ENCODE data around the gene NKAPD1.
A peak's percentile ranks its signal among the peaks of the same experiment; 100 is the strongest.

DNA sequence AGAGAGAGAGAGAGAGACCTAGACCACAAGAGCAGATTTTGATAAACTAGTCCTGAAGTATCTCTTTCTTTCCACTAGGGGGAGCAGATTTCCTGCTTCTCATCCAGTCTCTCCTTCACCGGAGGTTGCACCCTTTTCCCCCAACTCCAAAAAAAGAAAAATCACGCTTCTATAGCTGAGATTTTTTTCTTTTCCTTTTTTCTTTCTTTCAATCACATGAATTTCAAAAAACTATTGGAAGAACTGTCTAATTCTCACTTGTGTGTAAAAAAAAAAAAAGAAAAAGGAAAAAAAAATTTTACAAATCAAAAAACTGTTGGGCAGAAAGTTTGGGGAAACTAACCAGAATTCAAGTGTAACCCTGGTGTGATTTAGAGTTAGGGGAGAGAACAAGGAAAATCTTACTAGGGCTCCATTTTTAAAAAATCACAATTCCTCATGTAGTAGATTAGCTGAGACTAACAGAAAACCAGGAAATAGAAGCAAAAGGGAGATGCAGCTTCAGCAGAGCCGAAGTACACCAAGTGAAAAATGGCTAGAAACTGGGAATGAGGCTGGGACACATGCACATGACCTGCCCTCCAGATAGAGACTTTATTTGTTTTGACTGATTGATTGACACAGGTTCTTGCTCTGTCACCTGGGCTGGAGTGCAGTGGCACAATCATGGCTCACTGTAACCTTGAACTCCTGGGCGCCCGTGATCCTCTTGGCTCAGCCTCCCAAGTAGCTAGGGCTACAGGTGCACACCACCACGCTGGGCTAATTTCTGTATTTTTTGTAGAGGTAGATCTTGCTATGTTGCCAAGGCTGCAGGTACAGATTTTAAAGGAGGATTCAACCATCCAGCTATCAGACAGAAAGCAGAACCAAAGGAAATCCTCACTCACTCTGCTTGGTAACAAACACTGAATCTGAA is 39.7 kb downstream of the NKAPD1 start:
- TF ChIP-seq, protein P1, sequence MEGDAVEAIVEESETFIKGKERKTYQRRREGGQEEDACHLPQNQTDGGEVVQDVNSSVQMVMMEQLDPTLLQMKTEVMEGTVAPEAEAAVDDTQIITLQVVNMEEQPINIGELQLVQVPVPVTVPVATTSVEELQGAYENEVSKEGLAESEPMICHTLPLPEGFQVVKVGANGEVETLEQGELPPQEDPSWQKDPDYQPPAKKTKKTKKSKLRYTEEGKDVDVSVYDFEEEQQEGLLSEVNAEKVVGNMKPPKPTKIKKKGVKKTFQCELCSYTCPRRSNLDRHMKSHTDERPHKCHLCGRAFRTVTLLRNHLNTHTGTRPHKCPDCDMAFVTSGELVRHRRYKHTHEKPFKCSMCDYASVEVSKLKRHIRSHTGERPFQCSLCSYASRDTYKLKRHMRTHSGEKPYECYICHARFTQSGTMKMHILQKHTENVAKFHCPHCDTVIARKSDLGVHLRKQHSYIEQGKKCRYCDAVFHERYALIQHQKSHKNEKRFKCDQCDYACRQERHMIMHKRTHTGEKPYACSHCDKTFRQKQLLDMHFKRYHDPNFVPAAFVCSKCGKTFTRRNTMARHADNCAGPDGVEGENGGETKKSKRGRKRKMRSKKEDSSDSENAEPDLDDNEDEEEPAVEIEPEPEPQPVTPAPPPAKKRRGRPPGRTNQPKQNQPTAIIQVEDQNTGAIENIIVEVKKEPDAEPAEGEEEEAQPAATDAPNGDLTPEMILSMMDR (IDR thresholded peaks at IDR 0.05), result peak; percentile 15 to 78 (median 48)
- TF ChIP-seq POLR2A (IDR thresholded peaks at IDR 0.05), result no peak
- no peak for TF ChIP-seq POLR2AphosphoS5 (IDR thresholded peaks at IDR 0.05)
- no peak for TF ChIP-seq EP300 (IDR thresholded peaks at IDR 0.05)
